ENCODE results near the gene IGF2.

DNA sequence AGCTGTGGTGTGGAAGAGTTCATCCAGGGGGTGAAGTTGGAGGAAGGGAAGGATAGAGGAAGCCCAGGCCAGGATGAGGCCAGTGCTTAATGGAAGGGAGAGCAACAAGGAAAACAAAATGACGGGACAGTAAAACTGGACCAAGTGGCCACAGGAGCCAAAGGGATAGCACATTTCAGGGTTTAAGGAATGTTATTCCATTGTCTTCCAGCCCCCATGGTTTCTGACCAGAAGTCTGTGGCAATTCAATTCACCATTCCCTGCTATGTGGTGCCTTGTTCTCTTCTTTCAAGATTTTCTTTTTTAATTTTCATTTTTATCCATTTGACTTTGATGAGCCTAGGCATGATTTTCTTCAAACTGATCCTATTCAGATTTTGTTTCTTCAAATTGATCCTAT lies 22.5 kb downstream of the IGF2 start:
- TF ChIP-seq POLR2AphosphoS5 (IDR thresholded peaks at IDR 0.05; ENCODE audit: low read depth, low read length) (no peak), TAF1 (IDR thresholded peaks at IDR 0.05; ENCODE audit: borderline replicate concordance, low read depth, low read length) (no peak)

All from GM12892 (cell line).